Activated CD4-positive, alpha-beta T cell treated with anti-CD3 and anti-CD28 coated beads, Interleukin-2, amount 50 U/mL, for 4 hours (primary cell): ENCODE data around the gene GRIN2A.
"Not testable (repeated sequence)": the region's sequence is repeated elsewhere in the genome, so short reads cannot be mapped to it uniquely, and the experiment has no call there.

ENCODE experiments used
- DNase-seq, 2 experiments: peaks; one replicate each; pipeline ENCODE4 v3.0.0-alpha.2; 2020

The GRIN2A gene

GRCh38 chr16:9908613-9909012, 273.6 kb downstream of the GRIN2A start:
- no peak for DNase-seq

DNA sequence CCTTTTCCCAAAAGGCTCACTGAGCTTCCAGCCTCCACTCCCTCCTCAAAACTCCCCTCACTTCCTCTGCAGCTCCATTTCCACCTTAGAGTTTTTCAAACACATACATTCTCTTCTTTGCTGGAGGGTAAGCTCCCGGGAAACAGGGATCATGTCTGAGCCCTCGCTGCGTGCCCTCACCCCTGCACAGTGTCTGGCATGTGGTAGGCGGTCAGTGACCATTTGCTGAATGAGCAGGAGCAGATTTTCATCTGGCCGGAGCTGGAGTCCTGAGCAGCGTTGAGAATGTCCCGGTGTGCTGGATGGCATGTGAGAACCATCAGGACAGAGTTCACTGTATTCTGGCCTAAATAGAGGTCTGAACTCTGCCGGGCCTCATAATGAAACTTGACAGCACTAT, 274.5 kb downstream of the GRIN2A start:
- DNase-seq = no peak

- DNase-seq = no peak
Observed at GRCh38 chr16:9906218-9906617, 276.0 kb downstream of the GRIN2A start.

DNA sequence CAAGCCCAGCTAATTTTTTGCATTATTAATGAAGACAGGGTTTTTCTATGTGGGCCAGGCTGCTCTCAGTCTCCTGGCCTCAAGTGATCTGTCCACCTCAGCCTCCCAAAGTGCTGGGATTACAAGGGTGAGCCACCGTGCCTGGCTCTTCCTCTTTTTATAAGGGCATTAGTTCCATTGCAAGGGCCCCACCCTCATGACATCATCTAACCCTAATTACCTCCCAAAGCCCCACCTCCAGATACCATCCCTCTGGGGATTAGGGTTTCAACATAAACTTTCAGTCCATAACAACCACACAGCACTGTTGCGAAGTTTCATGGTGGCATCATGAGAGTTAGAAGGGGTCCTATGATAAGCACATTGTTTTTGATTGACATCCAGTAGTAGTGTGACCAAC, 277.7 kb downstream of the GRIN2A start:
- DNase-seq = no peak

- DNase-seq = no peak
Observed at GRCh38 chr16:9900576-9900975, 281.7 kb downstream of the GRIN2A start.

GRCh38 chr16:9898555-9898954, 283.7 kb downstream of the GRIN2A start:
- DNase-seq = no peak

DNA sequence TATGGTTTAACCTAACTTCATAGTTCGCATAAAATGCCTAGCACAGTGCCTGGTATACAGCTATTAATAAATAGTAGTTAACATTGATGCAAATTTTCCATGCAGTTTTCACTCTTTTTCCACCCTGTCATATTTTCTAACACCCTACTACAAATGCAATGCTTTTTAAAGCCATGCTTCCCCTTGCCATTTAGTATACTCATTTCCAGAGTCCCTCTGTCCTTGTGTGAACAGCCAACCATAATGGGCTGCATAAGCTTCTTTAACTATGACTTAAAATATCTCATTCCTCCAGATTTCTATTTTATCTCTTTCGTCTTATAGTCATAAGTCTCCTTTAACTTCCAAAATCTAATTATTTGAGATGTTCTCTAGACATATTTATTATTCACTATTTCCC, 284.1 kb downstream of the GRIN2A start:
- DNase-seq = no peak

GRCh38 chr16:9895817-9896216, 286.4 kb downstream of the GRIN2A start:
- no peak for DNase-seq

GRCh38 chr16:9885876-9886275, 296.4 kb downstream of the GRIN2A start:
- no peak for DNase-seq

- no peak for DNase-seq
Observed at GRCh38 chr16:9885467-9885866, 296.8 kb downstream of the GRIN2A start.

- not testable (repeated sequence) for DNase-seq
Observed at GRCh38 chr16:9875981-9876380, 306.2 kb downstream of the GRIN2A start.

- no peak for DNase-seq
Observed at GRCh38 chr16:9874219-9874618, 308.0 kb downstream of the GRIN2A start.

GRCh38 chr16:9870962-9871361, 311.3 kb downstream of the GRIN2A start:
- no peak for DNase-seq

DNA sequence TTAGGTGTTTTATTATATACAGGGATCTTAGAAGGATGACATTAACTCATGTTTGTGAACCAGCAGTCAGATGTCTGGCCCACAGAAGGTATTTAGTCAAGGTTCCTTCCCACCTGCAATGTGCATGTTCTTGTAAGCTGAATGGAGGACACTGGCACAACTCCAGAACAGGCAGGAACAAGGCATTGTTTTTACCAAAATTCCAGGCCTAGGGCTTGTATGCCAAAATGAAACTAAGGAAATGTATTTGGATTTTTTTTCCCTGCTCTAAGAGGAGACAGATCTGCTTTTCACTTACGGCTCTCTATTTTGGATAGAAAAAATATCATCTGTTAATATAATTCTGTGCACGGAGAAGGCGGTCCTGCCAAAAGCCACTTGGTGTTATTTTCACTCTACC, 312.5 kb downstream of the GRIN2A start:
- no peak for DNase-seq

DNA sequence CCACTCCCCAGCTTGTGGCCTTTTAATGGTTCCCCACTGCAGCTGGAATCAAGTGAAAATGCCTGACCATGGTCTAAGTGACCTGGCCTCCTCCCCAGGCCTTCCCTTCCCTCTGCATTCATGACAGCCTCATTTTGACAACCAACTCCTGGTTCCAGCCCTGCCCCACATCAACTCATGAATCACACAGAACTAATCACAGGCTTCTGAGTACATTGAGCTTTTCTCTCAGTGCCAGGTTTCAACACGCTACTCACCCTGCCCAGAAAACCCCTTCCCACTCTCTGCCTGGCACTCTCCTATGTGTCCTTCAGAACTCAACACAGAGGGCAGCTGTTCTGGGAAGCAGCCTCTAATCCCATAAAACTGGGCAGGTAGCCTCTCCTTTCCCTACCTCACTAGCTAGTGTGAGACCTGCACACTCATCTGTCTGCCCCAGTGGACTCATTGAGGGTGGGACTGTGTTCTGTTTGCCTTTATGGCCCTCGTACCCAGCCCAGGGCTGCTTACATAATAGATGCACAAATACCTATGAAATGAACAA, 313.6 kb downstream of the GRIN2A start:
- DNase-seq = no peak

DNA sequence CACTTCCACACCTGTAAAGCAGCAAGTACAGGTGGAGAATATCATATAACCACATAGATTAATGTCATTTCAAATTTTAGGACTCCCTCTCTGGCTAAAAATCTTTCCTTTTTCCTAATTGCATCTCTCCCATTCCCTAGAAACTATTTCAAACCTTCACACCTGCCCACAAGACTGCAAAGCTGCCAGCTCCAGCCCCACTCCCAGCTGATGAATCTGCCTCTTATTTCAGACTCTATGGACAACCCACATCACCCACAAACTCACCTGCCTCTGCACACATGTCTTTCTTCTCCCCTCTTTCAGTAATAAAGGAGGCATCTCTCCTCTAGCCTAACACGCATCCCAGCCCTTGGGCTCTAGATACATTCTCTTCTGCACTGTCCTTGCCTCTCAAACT, 315.1 kb downstream of the GRIN2A start:
- DNase-seq = no peak

DNA sequence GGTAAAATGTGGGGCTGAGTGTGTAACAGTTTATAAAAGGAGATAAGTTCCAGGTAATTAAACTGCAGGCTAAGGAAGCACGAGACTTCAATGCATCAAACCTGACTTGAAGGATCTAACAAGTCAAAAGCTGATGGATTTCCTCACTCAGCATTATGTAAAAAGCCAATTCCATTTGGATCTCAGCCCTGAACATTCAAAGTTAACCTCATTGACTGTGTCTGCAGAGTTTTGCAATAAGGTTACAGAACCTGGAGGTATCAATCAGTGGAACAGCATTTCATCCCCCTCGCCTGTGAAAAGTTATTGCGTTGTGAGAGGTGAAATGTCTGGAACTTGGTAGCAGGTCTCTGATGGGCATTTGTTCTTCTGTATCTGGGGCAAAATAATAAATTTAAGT, 317.8 kb downstream of the GRIN2A start:
- no peak for DNase-seq

- no peak for DNase-seq
Observed at GRCh38 chr16:9862327-9862726, 319.9 kb downstream of the GRIN2A start.

DNA sequence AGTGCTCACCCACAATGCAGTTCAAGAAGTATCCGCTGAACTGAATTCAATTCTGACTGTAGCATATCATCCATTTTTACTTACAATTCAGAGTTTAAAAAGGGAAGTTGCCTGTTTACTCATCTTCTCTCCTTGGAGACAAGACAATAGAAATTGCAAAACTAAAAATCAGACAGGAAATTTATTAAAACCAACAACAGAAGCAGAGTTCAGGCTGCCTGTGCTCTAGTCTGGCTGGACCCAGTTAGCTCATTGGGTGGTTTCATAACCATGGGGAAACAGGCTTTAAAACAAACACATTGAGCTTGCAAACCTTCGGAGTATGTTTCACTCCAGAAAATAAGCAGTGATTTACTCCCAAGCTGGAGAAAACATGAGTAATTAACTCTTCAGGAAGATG, 321.4 kb downstream of the GRIN2A start:
- DNase-seq = no peak

DNA sequence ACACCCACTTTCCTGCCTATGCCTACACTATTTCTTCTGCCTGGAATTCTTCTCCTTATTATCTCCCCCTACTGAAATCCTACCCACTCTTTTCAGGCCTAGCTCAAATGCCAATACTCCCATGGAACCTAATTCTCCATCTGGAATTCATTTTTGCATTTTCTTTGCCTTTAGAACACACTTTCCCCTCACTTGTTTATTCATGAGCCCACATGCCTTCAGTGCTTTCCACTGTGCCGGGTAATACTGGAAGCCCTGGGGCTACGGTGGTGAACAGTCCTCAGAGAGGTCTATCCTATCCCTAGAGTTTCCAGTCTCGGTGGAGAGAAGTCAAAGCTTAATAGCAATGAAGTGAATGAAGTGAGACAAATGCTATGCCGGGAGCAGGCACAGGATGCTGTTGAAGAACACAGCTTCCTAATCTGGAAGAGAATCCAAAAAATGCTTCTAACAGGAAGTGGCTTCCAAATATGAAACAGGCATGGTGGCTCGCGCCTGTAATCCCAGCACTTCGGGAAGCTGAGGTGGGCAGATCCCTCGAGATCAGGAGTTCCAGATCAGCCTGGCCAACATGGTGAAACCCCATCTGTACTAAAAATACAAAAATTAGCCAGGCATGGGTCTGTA, 322.4 kb downstream of the GRIN2A start:
- DNase-seq = no peak

- no peak for DNase-seq
Observed at GRCh38 chr16:9854675-9855074, 327.6 kb downstream of the GRIN2A start.

DNA sequence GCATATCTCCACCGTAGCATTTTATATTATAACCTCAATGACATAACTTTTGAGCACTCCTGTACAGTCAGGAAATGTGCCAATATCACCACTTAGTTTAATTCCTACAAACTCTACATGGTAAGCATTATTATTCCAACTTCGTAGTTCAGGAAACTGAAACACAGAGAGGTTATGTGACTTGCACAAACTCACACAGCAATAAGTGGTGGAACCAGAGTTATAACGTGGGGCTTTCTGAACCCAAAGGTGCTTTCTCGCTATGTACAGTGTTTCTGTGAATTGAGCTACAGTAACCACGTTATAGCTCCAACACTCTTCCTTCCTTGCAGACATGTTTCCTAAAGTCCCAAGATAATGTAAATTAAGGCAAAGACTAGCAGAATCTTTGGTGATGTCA, 330.2 kb downstream of the GRIN2A start:
- DNase-seq = no peak

- no peak for DNase-seq
Observed at GRCh38 chr16:9850817-9851216, 331.4 kb downstream of the GRIN2A start.

DNA sequence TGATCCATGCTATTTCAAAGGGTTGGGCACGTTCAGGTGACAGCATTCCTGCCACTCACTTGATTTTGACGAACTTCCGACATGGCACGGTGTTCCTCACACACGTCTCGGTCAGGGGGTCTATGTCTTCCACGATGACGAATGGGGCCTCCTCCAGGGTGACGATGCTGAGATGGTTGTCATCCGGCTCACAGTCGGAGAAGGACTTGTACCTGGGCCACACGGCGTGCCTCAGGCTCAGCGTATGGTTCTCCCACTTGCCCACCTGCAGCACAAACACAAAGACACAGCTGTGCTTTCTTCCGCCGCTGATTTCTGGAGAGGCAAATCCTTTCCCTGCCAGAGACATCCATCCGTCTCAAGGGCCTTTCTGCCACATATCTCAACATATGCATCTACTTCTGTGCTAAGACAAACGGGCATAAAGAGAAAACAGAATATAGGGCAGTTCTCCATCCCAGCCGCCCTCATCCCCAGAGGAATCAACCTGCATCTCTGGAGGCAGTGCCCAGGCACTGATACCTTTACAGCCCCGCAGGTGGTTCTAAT, 332.5 kb downstream of the GRIN2A start:
- no peak for DNase-seq

GRCh38 chr16:9847146-9847545, 335.1 kb downstream of the GRIN2A start:
- DNase-seq = no peak
